HTERT RPE-1 (cell line): ENCODE results near the gene RAVER2.
"Not testable (repeated sequence)": the region's sequence is repeated elsewhere in the genome, so short reads cannot be mapped to it uniquely, and the experiment has no call there.

Experiments
- in situ Hi-C: fragments of 300-500 bp; cut with MboI; formaldehyde crosslinking; loops from 4 replicates; pipeline ENCODE4 v1.14.3; 2020; ENCODE audit warnings: low sequenced_read_pairs

RAVER2 gene

DNA sequence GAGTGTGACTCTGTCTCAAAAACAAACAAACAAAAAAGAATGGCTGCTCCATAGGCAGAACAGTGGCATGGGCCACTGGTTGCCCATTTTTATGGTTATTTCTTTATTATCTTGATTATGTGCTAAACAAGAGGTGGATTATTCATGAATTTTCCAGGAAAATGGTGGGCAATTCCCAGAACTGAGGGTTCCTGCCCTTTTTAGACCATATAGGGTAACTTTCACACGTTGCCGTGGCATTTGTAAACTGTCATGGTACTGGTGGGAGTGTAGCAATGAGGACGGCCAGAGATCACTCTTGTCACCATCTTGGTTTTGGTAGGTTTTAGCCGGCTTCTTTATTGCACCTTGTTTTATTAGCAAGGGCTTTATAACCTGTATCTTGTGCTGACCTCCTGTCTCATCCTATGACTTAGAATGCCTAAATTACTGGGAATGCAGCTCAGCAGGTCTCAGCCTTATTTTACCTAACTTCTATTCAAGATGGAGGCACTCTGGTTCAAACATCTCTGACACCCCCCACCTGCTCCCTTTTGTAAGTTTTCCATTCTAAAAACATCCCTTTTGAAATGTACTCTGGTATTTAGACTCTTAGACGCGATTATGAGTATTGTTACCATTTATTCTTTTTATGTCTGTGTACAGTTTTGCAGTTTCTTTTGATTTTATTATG lies 57.1 kb downstream of the RAVER2 start:
- in situ Hi-C loops, result no loop called here

DNA sequence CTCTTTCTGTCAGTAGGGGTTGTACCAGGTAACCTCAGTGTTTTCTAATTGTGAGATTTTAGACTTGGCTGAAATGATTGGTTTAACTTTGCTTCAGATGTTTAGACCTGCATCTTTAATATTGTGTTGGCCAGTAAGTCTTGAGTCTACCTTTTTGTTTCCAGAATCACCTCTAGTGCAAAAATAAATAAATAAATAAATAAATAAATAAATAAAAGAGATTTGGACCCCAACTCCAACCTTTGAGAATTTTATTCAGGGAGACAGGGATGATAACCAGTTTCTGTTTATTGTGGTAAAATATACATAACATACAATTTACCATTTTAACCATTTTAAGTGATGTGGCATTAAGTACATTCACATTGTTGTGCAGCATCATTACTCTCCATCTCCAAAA lies 64.4 kb downstream of the RAVER2 start:
- in situ Hi-C loops, result no loop called here

DNA sequence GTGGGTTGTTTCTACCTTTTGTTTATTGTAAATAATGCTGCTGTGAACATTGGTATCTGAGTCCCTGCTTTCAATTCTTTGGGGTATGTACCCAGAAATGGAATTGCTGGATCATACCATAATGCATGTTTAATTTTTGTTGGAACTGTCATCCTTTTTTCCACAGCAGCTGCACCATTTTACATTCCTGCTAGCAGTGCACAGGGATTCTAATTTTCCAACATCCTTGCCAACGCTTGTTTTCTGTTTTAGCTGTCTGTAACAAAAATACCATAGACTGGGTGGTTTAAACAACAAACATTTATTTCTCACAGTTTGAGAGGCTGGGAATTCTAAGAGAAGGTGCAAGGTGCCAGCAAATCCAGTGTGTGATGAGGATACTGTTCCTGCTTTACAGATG lies 65.1 kb downstream of the RAVER2 start:
- in situ Hi-C loops, result no loop called here

DNA sequence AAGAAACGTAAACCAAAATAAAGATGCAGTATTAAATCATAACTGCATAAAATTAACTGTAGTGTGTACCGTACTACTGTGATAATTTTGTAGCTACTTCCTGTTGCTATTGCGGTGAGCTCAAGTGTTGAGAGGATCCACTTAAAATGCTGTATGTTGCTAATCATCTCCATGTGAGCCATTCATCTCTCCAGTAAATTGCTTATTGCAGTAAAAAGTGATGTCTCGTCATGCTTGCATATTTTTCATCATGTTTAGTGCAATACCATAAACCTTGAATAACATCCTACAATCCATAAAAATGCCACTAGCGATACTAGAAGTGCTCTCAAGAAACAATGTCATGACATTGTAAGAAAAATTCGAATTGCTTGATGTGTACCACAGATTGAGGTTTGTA lies 66.3 kb downstream of the RAVER2 start:
- in situ Hi-C loops, result no loop called here

DNA sequence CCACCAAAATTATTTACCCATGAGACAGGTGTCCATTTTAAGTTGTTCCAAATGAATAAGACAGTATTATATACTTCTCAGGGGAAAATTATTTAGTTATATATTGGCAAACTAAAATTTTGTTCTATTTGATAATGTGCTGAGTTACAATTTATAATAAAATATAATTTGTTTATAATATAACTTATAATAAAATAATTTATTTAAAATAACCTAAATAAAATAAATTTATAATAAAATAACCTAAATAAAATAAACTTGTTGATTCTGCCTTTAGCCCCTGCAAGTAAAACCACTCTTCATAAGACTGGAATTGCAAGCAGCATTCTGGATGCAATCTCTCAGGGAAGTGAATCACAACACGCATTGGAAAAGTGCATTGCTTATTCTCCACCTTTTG lies 69.6 kb downstream of the RAVER2 start:
- in situ Hi-C loops, result no loop called here

DNA sequence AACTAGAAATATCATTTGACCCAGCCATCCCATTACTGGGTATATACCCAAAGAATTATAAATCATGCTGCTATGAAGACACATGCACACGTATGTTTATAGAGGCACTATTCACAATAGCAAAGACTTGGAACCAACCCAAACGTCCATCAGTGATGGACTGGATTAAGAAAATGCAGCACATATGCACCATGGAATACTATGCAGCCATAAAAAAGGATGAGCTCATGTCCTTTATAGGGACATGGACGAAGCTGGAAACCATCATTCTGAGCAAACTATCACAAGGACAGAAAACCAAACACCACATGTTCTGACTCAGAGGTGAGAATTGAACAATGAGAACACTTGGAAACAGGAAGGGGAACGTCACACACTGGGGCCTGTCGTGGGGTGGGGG lies 72.5 kb downstream of the RAVER2 start:
- in situ Hi-C loops, result not testable (repeated sequence)

DNA sequence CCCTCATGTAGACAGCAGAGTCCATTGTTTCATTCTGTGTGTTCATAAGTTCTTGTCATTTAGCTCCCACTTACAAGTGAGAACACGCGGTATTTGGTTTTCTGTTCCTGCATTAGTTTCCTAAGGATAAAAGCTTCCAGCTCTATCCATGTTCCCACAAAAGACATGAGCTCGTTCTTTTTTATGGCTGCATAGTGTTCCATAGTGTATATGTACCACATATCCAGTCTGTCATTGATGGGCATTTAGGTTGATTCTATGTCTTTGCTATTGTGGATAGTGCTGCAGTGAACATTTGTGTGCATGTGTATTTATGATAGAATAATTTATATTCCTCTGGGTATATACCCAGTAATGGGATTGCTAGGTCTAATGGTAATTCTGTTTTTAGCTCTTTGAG lies 75.7 kb downstream of the RAVER2 start:
- in situ Hi-C loops, result not testable (repeated sequence)

DNA sequence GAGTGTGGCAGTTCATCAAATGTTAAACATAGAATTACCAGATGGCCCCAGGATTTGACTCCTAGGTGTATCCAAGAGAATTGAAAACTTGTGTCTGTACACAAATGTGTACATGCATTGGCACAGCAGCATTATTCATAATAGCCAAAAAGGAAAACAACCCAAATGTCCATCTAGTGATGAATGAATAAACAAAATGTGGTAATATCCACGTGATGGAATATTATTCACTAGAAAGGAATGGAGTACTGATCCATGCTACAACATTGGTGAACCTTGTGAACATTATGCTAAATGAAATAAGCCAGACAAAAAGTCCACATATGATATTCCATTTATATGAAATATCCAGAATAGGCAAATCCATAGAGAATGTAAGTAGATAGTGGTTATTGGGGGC lies 77.7 kb downstream of the RAVER2 start:
- in situ Hi-C loops, result no loop called here

DNA sequence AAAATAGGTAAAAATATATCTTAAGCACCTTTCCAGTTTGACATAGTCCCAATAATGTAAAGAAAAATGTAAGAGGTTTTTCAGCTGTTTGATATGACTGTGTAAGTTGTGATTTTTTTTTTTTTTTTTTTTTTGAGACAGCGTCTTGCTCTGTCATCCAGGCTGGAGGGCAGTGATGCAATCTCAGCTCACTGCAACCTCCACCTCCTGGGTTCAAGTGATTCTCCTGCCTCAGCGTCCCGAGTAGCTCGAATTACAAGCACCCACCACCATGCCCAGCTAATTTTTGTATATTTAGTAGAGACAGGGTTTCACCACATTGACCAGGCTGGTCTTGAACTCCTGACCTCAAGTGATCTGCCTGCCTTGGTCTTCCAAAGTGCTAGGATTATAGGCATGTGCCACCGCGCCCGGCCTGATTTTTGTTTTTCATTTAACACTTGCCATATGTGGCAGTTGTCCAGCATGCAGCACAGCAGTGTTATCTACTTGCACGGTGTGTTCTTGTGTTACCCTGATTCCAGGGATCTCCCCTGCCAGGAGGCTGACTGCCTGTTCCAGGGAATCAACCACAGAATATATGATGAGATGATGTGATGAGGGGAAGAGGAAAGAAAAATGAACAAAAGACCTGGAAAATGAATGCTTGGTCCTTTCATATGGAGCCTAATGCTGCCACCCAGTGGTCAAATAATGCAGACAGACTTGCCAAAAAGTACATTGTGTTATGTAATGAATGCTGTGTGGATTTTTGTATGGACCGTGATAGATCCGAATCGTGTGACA lies 79.0 kb downstream of the RAVER2 start:
- in situ Hi-C loops, result no loop called here

DNA sequence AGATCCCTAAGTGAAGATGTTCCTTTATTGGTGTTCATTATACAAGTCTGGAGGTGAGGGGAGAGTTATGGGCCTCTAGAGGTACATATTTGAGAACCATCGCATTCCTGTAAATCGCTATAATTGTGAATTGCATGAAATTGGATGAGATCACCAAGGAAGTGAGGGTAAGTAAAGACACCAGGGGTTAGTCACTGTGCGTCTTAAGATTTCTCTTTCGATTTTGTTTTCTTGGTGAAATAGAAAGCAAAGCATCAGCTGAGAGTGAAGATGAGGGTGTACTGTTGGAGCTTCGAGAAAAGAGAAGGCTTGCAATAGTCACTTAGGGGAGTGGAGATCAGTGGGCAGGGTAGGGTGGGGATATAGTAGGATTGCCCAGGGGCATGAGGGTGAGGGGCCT lies 82.1 kb downstream of the RAVER2 start:
- in situ Hi-C loops, result no loop called here

DNA sequence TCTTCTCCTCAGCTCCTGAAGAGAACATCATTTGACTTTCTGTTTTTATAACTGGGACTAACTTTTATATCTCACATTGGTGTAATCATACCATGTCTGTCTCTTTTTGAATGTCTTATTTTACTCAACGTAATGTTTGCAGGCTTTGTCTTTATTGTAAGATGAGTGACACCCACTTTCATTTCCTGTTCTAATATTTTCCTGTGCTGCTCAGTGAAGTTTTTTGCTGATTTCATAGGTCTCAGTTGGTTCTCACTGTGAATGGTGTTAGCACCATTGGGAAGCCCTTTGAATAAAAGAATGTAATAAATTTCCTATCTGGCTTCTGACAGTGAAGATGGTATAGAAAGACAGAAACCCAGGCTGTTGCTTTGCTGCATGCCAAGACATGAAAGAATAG lies 84.0 kb downstream of the RAVER2 start:
- in situ Hi-C loops, result no loop called here

DNA sequence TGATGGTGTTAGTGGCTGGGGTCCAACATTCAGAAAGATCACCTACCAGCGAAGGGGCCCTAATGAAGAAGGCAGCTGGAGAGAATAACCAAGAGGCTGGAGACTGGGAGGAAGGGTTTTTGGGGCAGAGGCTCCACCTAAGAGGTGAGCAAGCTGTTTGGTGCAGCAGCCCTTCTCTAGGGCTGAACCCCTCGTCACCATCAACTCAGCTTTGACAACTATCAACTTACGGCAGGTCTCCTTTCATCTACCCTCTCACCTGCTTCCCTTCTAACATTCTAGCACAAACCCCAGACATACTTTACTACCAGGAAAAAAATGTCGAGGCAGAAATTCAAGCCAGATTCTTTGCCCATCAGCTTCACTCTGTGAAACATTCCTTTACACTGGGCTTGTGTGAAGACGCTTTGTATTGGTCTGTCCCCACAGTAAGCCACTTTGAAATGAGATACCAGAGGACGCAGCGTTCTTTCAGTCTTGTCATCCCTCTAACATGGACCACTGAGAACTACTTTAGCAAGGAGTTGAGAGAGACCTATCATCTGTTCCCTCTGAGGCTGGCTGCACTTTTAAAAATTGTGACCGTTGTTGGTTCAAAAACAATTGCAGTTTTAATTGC lies 84.6 kb downstream of the RAVER2 start:
- in situ Hi-C loops, result no loop called here

DNA sequence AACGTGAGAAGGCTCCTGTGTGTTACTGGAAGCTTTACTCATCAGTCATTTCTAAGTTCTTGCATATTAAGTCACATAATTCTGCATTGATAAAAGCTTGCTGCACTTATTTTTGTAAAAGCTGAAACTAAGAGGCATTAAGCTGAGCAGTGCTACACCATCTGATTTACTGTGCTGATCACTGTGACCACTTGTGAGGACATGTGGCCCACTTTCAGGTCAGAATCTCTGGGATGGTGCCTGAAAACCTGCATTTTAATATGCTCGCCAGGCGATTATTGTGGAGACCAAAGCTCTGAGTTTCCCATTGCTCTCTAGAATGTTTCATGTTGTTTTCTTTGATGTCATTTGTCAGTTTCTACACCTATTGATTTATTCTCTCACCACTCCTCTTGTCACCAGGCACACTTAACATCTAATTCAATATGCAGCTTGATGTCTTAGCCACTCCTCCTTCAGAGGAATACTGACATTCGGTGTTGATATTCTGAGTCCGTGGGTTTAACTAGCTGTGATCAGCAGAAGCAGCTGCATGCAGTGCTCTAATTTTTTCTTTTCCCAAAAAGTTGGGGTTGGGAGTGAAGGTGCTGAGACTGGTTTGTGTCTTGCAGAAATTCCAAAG lies 85.3 kb downstream of the RAVER2 start:
- in situ Hi-C loops, result no loop called here

DNA sequence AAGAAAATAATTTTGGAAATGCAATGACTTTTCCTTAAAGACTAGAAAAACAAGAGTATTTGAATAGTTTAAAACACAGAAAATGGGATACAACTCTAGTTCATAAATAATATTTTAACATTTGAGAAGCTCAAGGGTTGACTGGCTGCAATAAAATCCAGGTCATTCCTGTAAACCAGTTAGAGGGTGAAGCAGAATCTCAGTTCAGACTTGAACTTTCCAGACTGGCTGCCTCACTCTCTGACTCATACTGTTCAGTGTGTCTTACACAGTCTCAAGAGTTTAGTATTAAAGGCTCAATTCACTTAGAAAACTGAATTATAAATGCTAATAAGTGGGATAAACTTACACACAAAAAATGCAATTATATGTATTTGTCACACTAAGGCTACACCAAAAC lies 89.9 kb downstream of the RAVER2 start:
- in situ Hi-C loops, result no loop called here

DNA sequence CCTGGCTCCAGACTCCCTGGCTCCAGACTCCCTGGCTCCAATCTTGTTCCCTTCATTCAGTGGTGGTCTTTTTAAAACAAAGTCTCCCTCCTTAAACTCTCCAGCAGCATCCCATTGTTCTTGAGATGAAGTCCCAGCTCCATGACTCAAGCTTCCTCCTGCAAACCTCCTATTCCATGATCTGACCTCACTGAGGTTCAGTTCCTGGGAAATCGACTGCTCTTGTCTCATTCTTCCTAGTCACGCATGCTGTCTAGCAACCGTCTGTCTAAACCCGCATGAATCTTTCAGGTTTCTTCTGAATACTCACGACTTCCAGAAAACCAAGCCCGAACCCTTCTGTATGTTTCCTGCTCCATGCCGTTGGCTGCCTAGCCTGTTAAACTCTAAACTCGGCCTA lies 91.9 kb downstream of the RAVER2 start:
- in situ Hi-C loops, result no loop called here

DNA sequence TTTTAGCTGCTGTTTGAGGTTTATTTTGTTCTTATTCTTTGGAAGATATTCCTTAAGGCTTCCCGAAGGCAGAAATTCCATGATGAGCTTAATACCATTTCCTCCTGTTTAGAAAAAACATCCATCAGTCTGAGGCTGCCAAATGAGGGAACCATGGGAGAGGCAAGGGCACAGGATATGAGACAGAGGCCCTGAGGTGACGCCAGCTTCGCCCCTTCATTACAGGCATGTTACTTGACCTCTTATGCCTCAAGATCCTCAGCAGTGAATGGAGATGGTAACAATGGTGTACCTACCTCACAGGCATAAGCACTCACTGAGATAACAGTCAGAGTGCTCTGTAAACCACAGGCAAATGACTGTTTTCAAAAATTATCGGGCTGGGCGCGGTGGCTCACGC lies 93.6 kb downstream of the RAVER2 start:
- in situ Hi-C loops, result no loop called here

DNA sequence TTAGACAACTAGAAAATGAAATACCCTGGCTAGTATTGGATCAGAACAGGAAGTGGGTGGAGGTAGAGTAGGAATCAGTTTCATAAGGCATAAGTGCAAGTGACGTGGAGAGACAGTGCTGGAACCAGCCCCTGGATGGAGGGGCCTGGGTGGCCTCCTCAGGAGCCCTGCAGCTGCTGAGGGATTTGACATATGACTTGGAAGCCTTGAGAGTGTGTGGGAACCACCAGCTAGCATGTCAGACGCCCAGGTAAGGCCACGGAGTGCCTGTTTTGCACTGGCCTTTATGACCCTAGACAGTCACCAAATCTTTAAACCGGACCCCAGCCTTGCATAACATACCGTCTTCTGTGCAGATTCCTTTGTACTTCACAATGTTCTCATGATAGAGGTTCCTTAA lies 94.4 kb downstream of the RAVER2 start:
- in situ Hi-C loops, result no loop called here

DNA sequence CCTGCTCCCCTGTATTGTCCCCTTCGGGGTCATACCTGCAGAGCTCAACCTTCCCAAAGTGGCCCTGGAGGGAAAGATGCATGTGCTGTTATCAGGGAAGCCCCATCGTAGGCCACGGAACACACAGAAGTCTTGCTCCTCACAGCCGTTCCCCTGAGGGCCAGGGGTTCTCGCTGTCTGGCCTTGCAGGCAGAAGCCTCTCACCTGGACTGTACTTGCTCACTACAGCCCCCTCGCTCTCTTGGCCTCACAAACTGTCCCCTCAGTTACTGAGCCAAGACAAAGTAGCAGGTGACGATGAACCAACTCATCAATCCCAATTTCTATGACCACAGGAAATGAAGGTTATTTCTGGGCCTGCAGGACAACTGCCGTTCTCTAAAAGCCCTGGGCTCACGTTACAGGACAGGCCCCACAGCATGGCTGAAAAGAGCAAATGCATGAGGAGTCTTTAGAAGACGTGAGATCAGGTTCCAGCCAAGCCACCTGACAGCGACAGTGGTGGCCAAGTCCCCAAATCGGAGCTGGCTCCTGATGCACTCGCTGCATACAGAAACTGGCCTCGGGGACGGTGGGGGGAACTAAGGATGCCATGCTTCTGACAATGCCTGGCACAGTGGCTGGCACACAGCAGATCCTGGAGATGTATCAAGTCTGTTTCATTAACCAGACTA lies 95.0 kb downstream of the RAVER2 start:
- in situ Hi-C loops, result no loop called here

DNA sequence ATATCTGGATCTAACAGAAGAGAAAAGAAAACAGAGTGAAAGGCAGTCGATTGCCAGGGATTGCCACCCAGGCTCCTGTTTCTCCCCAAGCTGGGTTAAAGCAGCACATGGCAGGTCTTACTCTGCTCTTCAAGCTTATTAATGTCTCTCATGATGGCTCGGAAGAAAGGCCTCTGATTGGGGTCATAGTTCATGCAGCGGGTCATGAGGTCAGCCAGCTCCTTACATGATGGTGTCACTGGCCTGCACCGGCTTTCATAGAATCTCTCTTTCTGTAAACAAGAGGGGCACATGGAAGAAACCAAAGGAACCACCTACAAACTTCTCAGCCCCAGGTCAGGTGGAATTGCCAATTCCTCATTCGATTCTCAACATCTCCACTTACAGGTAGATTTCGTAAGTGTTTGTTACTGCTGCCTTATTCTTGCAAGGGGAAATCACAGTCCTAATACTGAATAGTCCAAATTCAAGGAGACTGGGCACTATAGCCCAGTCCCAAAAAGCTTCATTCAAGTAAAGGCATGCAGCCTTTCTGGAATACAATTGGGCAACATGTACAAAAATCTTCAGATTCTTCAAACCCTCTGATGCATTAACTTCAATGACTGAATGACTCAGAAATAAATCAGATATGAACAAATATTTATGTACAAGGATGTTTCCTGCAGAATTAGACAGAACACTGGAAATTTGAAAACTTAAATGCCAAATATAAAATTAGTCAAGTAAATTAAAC lies 96.6 kb downstream of the RAVER2 start:
- in situ Hi-C loops, result no loop called here

DNA sequence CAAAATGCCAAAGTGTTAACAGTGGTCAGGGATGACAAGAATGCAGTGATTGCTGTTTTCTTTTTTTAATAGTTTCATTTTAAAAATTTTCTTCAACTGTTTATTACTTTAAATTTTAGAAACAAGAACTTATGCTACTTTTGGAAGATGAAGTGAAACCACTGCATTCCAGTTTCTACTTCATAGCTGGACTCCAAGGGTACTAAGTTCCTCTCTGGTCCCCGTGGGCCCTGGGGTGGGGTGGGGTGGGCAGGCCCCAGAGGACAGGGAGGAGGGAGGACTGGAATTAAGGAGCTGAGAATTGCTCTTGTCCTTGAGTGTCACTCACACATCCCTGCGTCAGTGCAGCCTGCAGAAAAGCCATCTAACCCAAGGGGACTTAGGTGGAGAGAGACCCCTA lies 97.3 kb downstream of the RAVER2 start:
- in situ Hi-C loops, result no loop called here

DNA sequence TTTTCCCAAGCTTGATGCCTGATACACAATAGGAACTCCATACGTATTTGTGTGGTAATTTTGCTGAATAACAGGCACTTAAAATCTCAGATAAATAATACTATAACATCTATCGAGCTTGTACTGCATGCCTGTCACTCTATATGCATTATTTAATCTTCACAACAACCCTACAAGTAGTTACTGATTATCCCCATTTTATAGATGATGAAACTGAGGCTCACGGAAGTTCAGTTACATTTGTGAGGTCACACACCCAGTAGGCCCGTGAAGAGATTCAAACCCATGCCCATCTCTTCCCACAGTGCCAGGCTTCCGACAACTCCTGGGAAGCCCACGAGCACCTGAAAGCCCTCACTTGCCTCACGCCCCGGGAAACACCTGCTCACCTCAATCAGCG lies 98.8 kb downstream of the RAVER2 start:
- in situ Hi-C loops, result no loop called here
